Loucy (cell line): Measurements from ENCODE around the gene SERTAD3.
"Not testable (repeated sequence)": the region's sequence is repeated elsewhere in the genome, so short reads cannot be mapped to it uniquely, and the experiment has no call there.

ENCODE experiments used
- H2AFZ ChIP-seq: fragments of 200-600 bp; sonication (generic); 2 replicates; pipeline ENCODE4 v1.6.0; 2016; ENCODE audit warnings: antibody characterized with exemption, mild to moderate bottlenecking, low read length, moderate library complexity
- H3F3A ChIP-seq: fragments of 200-600 bp; 2 replicates; pipeline ENCODE4 v1.6.0; 2016; ENCODE audit warnings: antibody characterized with exemption, low read depth, mild to moderate bottlenecking
- H3K27me3 ChIP-seq: fragments of 200-600 bp; sonication (generic); 2 replicates; pipeline ENCODE4 v1.6.1; 2014; ENCODE audit warnings: low read length, mild to moderate bottlenecking; ENCODE audit not compliant: insufficient read depth, poor library complexity, severe bottlenecking
- H3K36me3 ChIP-seq: fragments of 200-600 bp; sonication (generic); 2 replicates; pipeline ENCODE4 v1.6.1; 2016; ENCODE audit warnings: low read length; ENCODE audit not compliant: insufficient read depth
- H3K4me1 ChIP-seq: fragments of 200-600 bp; sonication (generic); 2 replicates; pipeline ENCODE4 v1.5.1; 2014; ENCODE audit warnings: low read length, mild to moderate bottlenecking; ENCODE audit not compliant: insufficient read depth, poor library complexity, severe bottlenecking
- H3K4me2 ChIP-seq: fragments of 200-600 bp; sonication (generic); 2 replicates; pipeline ENCODE4 v1.6.0; 2014; ENCODE audit warnings: antibody characterized with exemption, low read length, low read depth, mild to moderate bottlenecking; ENCODE audit not compliant: poor library complexity, severe bottlenecking
- H3K4me3 ChIP-seq: fragments of 200-600 bp; sonication (generic); 2 replicates; pipeline ENCODE4 v1.5.1; 2014; ENCODE audit warnings: low read length, mild to moderate bottlenecking, mixed read lengths; ENCODE audit not compliant: poor library complexity, severe bottlenecking
- H3K79me2 ChIP-seq: fragments of 200-600 bp; sonication (generic); 2 replicates; pipeline ENCODE4 v1.6.1; 2014; ENCODE audit warnings: low read length; ENCODE audit not compliant: insufficient read depth
- H3K9ac ChIP-seq: fragments of 200-600 bp; sonication (generic); 2 replicates; pipeline ENCODE4 v1.6.0; 2014; ENCODE audit warnings: mild to moderate bottlenecking, low read depth, low read length, moderate library complexity; ENCODE audit not compliant: poor library complexity, severe bottlenecking
- H3K9me2 ChIP-seq: fragments of 200-600 bp; sonication (generic); replicated peaks from 2 replicates; pipeline ENCODE4 v1.6.1; 2016; ENCODE audit warnings: low read depth, low read length, mixed read lengths
- H3K9me3 ChIP-seq: fragments of 200-600 bp; sonication (generic); 2 replicates; pipeline ENCODE4 v1.6.1; 2014; ENCODE audit warnings: mild to moderate bottlenecking, antibody characterized with exemption, low read length, low read depth; ENCODE audit not compliant: insufficient read depth
- H4K20me1 ChIP-seq: fragments of 200-600 bp; sonication (generic); 2 replicates; pipeline ENCODE4 v1.6.0; 2014; ENCODE audit warnings: antibody characterized with exemption, low read length, mild to moderate bottlenecking; ENCODE audit not compliant: insufficient read depth, poor library complexity, severe bottlenecking
- EZH2phosphoT487 ChIP-seq: fragments of 200-600 bp; IDR thresholded peaks from 2 replicates; pipeline ENCODE4 v1.6.1; 2018; ENCODE audit warnings: antibody characterized with exemption, mild to moderate bottlenecking, moderate library complexity, borderline replicate concordance
- TF ChIP-seq, protein P1 (sequence below): fragments of 200-600 bp; sonication (generic); conservative IDR thresholded peaks from 2 replicates; pipeline ENCODE4 v1.5.1; 2014; ENCODE audit warnings: mild to moderate bottlenecking, antibody characterized with exemption, low read length

Gene SERTAD3

DNA sequence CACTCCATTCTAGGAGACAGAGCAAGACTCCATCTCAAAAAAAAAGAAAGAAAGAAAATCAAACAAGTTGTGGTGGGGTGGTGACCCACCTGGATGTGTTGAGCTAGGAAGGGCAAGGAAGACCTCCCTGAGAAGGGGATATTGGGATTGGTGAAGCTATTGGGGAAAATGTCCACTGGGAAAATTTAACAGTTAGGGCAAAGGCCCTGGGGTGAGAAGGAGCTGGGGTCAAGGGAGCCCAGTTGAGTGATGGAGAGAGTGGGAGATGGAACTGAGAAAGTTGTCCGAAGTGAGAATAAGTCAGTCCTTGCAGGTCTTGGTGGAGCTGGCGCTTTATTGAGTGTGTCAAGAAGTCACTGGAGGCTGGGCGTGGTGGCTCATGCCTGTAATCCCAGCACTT is 5.9 kb downstream of the SERTAD3 start:
- H3K79me2 ChIP-seq = peaks cover 16% of the 10 kb centered on the region
- no peaks in the 10 kb centered on the region for H3F3A ChIP-seq
- no peak overlapping the region for H3K9ac ChIP-seq
- no peaks in the 10 kb centered on the region for H3K9me3 ChIP-seq
- H4K20me1 ChIP-seq = peaks cover 19% of the 10 kb centered on the region
- H3K4me3 ChIP-seq = no peak overlapping the region
- H3K9me2 ChIP-seq = no peaks in the 10 kb centered on the region
- H3K27me3 ChIP-seq = no peaks in the 10 kb centered on the region
- no peak overlapping the region for H3K4me2 ChIP-seq
- no peak overlapping the region for H2AFZ ChIP-seq
- TF ChIP-seq, protein P1, sequence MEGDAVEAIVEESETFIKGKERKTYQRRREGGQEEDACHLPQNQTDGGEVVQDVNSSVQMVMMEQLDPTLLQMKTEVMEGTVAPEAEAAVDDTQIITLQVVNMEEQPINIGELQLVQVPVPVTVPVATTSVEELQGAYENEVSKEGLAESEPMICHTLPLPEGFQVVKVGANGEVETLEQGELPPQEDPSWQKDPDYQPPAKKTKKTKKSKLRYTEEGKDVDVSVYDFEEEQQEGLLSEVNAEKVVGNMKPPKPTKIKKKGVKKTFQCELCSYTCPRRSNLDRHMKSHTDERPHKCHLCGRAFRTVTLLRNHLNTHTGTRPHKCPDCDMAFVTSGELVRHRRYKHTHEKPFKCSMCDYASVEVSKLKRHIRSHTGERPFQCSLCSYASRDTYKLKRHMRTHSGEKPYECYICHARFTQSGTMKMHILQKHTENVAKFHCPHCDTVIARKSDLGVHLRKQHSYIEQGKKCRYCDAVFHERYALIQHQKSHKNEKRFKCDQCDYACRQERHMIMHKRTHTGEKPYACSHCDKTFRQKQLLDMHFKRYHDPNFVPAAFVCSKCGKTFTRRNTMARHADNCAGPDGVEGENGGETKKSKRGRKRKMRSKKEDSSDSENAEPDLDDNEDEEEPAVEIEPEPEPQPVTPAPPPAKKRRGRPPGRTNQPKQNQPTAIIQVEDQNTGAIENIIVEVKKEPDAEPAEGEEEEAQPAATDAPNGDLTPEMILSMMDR = no peak
- peaks cover 15% of the 10 kb centered on the region for H3K4me1 ChIP-seq
- peaks cover 12% of the 10 kb centered on the region; the same call in 1 of the 2 replicates for H3K36me3 ChIP-seq

DNA sequence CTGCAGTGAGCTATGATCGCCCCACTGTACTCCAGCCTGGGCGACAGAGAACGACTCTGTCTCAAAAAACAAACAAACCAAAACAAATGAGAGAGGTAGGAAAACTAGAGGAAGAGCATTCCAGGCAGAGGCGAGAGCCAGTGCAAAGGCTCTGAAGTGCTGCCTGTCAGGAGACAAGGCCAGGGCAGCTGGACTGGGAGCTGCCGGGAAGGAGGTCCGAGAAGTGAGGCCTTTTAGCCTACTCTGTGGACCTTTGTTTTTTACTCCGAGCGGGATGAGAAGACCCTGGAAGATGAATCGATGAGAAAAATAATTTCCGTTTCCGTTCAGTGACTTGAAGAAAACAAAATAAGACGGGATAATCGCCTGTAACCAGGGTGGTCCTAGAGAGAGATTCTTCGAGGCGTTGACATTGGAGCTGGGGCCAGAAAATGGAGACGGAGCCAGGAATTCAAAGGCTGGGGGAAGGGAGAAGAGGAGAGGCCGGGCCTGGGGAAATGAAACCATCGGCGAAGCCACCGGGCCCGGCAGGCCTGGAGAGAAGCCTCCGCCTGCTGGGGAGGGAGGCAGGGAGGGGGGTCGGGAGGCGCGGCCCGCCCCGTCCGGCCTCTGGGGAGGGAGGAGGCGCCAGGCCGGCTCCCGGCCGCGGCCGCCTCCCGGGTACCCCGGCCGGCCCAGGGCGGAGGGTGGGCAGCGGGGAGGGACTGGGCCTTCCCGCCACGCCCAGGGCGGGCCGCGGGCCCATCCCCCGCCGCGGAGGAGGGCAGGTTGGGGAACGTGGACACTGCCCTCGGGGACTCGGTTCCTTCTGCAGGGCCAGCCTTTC is 10.5 kb downstream of the SERTAD3 start:
- H3K79me2 ChIP-seq = no peaks in the 10 kb centered on the region
- peak overlapping the region; percentile 84 for H3K4me2 ChIP-seq
- H3K9ac ChIP-seq = peak overlapping the region; percentile 93
- H3F3A ChIP-seq = no peaks in the 10 kb centered on the region
- H3K4me1 ChIP-seq = peaks cover 9% of the 10 kb centered on the region
- no peaks in the 10 kb centered on the region for H4K20me1 ChIP-seq
- no peaks in the 10 kb centered on the region for H3K36me3 ChIP-seq
- TF ChIP-seq, protein P1 = no peak
- TF ChIP-seq EZH2phosphoT487 = no peak
- H3K9me3 ChIP-seq = no peaks in the 10 kb centered on the region
- H3K27me3 ChIP-seq = no peaks in the 10 kb centered on the region
- H2AFZ ChIP-seq = peak overlapping the region; percentile 70
- no peaks in the 10 kb centered on the region for H3K9me2 ChIP-seq
- H3K4me3 ChIP-seq = peak overlapping the region; percentile 73

DNA sequence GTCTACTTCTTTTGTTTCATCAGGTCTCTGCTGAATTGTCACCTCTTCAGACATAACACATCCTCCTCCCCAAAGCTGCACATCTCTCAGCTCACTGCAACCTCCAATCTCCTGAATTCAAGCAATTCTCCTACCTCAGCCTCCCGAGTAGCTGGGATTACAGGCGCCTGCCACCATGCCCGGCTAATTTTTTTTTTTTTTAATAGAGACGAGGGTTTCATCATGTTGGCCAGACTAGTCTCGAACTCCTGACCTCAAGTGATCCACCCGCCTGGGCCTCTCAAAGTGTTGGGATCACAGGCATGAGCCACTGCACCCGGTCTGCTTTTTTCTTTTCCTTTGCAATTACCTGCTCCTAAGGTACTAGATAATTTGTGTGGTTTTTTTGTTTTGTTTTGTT is 11.4 kb downstream of the SERTAD3 start:
- H4K20me1 ChIP-seq, H3F3A ChIP-seq, H2AFZ ChIP-seq, H3K9me2 ChIP-seq, H3K9me3 ChIP-seq, H3K79me2 ChIP-seq, H3K36me3 ChIP-seq, H3K27me3 ChIP-seq, H3K4me1 ChIP-seq: not testable (repeated sequence)
- peak overlapping the region; percentile 73 for H3K4me3 ChIP-seq
- peak overlapping the region; percentile 93 for H3K9ac ChIP-seq
- peak overlapping the region; percentile 84 for H3K4me2 ChIP-seq

DNA sequence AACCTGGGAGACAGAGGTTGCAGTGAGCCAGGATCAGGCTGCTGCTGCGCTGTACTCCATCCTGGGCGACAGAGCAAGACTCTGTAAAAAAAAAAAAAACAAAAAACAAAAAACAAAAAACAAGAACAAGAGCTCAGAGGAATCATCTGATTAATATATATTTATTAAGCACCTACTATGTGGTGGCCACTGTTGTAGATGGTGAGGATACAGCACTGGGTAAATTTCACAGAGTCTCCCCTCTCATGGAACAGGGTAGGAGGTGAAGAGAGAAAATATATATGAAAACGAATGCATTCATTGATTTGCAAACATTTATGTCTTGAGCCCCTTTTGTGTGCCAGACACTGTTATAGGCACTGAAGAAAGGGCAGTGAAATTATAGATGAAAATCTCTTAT is 12.4 kb downstream of the SERTAD3 start:
- Histone ChIP-seq H3K4me3 (no peak overlapping the region), H4K20me1 (no peaks in the 10 kb centered on the region), H2AFZ (no peak overlapping the region), H3K9me2 (no peaks in the 10 kb centered on the region), H3K79me2 (no peaks in the 10 kb centered on the region), H3K4me2 (no peak overlapping the region), H3K9me3 (no peaks in the 10 kb centered on the region), H3K27me3 (no peaks in the 10 kb centered on the region), H3K4me1 (peaks cover 9% of the 10 kb centered on the region), H3K9ac (no peak overlapping the region), H3K36me3 (no peaks in the 10 kb centered on the region), H3F3A (no peaks in the 10 kb centered on the region)
- no peak for TF ChIP-seq EZH2phosphoT487
- TF ChIP-seq, protein P1 = no peak

DNA sequence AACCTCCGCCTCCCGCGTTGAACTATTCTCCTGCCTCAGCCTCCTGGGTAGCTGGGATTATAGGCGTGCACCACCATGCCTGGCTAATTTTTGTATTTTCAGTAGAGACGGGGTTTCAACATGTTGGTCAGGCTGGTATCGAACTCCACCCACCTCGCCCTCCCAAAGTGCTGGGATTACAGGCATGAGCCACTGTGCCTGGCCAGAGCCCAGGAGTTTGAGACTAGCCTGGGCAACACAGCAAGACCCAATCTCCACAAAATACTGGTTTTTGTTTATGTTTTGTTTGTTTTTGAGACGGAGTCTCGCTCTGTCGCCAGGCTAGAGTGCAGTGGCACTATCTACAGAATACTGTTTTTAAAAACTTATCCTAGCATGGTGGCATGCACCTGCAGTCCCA is 13.9 kb downstream of the SERTAD3 start:
- not testable (repeated sequence) for H2AFZ ChIP-seq, H3K27me3 ChIP-seq, H3K4me3 ChIP-seq, H3K9ac ChIP-seq, H3K79me2 ChIP-seq, H3K9me3 ChIP-seq, H3K36me3 ChIP-seq, H3F3A ChIP-seq, H3K9me2 ChIP-seq, H4K20me1 ChIP-seq, H3K4me2 ChIP-seq
- H3K4me1 ChIP-seq = peaks cover 14% of the 10 kb centered on the region
